ENCODE results near the gene GRAP2. TPM values are rescaled to one million over a fixed set of nuclear protein-coding genes. Genes with fewer than 3 reads are reported as not detected.

GRAP2 gene
- total RNA-seq, 1 donor from 2014 or later: 12.3 TPM

DNA sequence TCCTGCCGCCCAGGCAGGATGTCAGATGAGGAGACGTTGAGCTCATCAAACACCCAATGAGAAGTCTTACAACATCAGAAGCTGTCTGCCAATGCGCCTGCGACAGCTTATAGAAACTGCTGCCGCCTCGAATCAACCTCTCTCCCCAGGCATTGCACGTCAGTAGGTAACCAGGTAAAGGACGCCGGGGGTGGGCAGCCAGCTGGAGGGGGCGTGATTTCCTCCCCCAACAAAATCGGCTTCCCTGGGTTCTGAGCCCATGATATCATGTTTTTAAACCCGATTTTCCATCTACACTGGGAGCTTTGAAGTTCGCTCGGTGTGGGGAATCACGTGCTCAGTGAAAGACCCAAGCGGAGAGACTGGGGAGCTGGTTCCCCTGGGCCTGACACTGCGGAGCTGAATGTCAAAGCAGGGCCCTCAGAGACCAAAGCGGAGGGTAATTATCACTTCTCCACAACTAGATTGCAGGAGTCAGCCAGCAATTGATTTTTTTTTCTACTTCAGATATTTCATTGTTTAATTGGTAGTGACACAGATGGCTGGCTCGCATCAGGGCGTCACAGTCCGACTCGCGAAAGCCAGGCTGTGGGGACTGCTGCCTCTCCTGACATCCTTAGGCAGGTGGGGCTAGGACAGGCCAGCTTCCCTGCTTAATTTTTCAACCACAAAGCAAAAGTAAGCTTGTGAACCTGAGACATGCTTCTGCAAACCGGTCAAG is 109.2 kb downstream of the GRAP2 start:
- TF ChIP-seq POLR2AphosphoS5 (IDR thresholded peaks at IDR 0.05; ENCODE audit: insufficient read depth in 1 of 2, low read depth in 1 of 2) (no peak), POLR2A (IDR thresholded peaks at IDR 0.05) (no peak)
- TF ChIP-seq, protein P1, sequence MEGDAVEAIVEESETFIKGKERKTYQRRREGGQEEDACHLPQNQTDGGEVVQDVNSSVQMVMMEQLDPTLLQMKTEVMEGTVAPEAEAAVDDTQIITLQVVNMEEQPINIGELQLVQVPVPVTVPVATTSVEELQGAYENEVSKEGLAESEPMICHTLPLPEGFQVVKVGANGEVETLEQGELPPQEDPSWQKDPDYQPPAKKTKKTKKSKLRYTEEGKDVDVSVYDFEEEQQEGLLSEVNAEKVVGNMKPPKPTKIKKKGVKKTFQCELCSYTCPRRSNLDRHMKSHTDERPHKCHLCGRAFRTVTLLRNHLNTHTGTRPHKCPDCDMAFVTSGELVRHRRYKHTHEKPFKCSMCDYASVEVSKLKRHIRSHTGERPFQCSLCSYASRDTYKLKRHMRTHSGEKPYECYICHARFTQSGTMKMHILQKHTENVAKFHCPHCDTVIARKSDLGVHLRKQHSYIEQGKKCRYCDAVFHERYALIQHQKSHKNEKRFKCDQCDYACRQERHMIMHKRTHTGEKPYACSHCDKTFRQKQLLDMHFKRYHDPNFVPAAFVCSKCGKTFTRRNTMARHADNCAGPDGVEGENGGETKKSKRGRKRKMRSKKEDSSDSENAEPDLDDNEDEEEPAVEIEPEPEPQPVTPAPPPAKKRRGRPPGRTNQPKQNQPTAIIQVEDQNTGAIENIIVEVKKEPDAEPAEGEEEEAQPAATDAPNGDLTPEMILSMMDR (IDR thresholded peaks at IDR 0.05): no peak
- DNase-seq (ENCODE audit: extremely low spot score in 2 of 2): no peak
- Histone ChIP-seq H3K4me3 (no peak overlapping the region), H3K27ac (no peak overlapping the region), H3K36me3 (no peaks in the 10 kb centered on the region), H3K9me3 (no peaks in the 10 kb centered on the region), H3K4me1 (peaks cover 25% of the 10 kb centered on the region), H3K27me3 (no peaks in the 10 kb centered on the region)
- intact Hi-C loops (cut with DNase I): loop anchor here (5.0 kb wide), 1 partner anchor 517 kb away; no protein-coding TSS in a partner anchor

DNA sequence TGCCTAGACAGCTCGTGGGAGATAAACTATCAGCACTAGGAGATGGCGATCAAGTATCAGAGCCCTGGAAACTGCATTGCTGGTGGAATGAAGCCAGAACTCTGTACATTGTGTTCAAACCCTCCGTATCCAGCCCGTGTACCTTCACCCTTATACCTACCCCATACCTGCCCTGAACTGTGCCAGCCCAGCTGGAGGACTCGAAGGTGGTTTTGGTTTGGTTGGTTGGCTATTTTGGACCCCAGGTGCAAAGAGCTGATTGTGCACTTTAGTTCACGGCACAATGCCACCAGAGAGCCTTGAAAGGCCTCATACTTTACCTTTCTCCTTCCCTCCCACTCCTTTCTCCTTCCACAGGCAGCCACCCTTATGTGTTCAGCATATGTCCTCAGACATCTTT is 109.9 kb downstream of the GRAP2 start:
- H3K4me3 ChIP-seq: no peak overlapping the region
- intact Hi-C loops (cut with DNase I): loop anchor here (5.0 kb wide), 1 partner anchor 517 kb away; no protein-coding TSS in a partner anchor
- no peaks in the 10 kb centered on the region for H3K27me3 ChIP-seq
- no peaks in the 10 kb centered on the region for H3K9me3 ChIP-seq
- DNase-seq (ENCODE audit: extremely low spot score in 2 of 2): no peak
- TF ChIP-seq, protein P1 (IDR thresholded peaks at IDR 0.05): no peak
- TF ChIP-seq POLR2A (IDR thresholded peaks at IDR 0.05) (no peak), POLR2AphosphoS5 (IDR thresholded peaks at IDR 0.05; ENCODE audit: insufficient read depth in 1 of 2, low read depth in 1 of 2) (no peak)
- no peak overlapping the region for H3K27ac ChIP-seq
- no peaks in the 10 kb centered on the region for H3K36me3 ChIP-seq
- H3K4me1 ChIP-seq: peaks cover 25% of the 10 kb centered on the region

DNA sequence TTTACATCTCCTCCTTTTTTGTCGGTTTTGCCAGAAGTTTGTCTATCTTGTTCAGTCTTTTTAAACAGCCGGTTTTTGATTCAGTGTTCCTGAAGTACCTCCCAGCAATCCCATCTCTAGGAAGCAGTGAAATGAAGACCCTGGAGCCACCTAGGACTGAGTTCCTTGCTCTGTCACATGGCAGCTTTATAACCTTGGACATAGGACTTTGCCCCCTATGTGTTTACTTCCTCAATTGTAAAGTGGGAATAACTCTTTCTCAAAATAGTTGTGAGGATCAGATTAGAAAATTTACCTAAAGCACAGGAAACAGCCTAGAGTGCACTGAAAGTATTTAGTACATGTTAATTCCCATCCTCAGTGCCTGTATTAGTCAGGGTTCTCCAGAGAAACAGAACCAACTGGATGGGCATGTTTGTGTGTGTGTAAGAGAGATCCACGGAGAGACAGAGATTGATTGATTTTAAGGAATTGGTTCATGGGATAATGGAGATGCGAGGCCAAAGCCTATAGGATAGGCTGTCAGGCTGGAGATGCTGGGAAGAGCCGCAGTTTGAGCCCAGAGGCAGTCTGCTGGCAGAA is 113.9 kb downstream of the GRAP2 start:
- Histone ChIP-seq H3K27me3 (no peaks in the 10 kb centered on the region), H3K36me3 (no peaks in the 10 kb centered on the region), H3K4me3 (no peak overlapping the region), H3K9me3 (no peaks in the 10 kb centered on the region), H3K27ac (peak overlapping the region; percentile 17), H3K4me1 (peaks cover 5% of the 10 kb centered on the region)
- TF ChIP-seq POLR2AphosphoS5 (IDR thresholded peaks at IDR 0.05; ENCODE audit: insufficient read depth in 1 of 2, low read depth in 1 of 2) (peak in 1 of 2 donors; percentile 76), POLR2A (IDR thresholded peaks at IDR 0.05) (no peak)
- DNase-seq (ENCODE audit: extremely low spot score in 2 of 2): no peak
- intact Hi-C loops (cut with DNase I): loop anchor here (5.0 kb wide), 1 partner anchor 513 kb away; no protein-coding TSS in a partner anchor

- no peak for DNase-seq (ENCODE audit: extremely low spot score in 2 of 2)
- TF ChIP-seq, protein P1 (IDR thresholded peaks at IDR 0.05): no peak
- H3K4me1 ChIP-seq: no peaks in the 10 kb centered on the region
These were observed 114.6 kb downstream of the GRAP2 start for GRCh38 chr22:40015358-40015976.

DNA sequence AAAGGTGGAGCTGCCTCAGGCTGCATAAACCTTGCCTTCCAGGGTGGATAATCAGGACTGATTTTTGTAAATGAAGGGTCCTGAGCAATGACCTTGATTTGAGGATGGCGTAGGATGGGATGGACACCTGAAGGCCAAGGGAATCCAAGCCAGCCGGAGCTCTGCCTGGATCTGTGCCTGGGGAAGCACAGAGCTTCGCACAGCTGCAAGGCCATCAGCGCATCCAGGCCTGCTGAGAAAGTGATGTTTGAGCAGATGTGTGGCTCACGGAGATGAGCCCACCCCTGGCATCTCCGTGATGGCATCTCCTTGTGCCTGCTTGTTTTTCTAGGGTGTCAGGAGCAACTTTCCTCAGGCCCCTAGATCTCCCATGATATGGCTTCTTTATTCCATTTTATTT is 117.2 kb downstream of the GRAP2 start:
- no peaks in the 10 kb centered on the region for H3K27me3 ChIP-seq
- H3K36me3 ChIP-seq: no peaks in the 10 kb centered on the region
- no peak overlapping the region for H3K4me3 ChIP-seq
- H3K27ac ChIP-seq: no peak overlapping the region
- H3K4me1 ChIP-seq: peaks cover 9% of the 10 kb centered on the region
- intact Hi-C loops (cut with DNase I): no loop called here
- no peak for DNase-seq (ENCODE audit: extremely low spot score in 2 of 2)
- H3K9me3 ChIP-seq: no peaks in the 10 kb centered on the region
- TF ChIP-seq POLR2A (IDR thresholded peaks at IDR 0.05) (no peak), POLR2AphosphoS5 (IDR thresholded peaks at IDR 0.05; ENCODE audit: insufficient read depth in 1 of 2, low read depth in 1 of 2) (no peak)
- TF ChIP-seq, protein P1 (IDR thresholded peaks at IDR 0.05): no peak

More at GRCh38 chr22:40015358-40015976, 114.6 kb downstream of the GRAP2 start:
- intact Hi-C loops (cut with DNase I): no loop called here
- H3K27ac ChIP-seq: peak overlapping the region; percentile 17
- no peaks in the 10 kb centered on the region for H3K36me3 ChIP-seq
- no peak overlapping the region for H3K4me3 ChIP-seq
- H3K9me3 ChIP-seq: no peaks in the 10 kb centered on the region
- H3K27me3 ChIP-seq: no peaks in the 10 kb centered on the region

Measured in vagina (tissue), 2 donors.